ENCODE results near the gene KLHL22. TPM values are rescaled to one million over a fixed set of nuclear protein-coding genes. Genes with fewer than 3 reads are reported as not detected.
A peak's percentile ranks its signal among the peaks of the same experiment; 100 is the strongest.
"Not testable (repeated sequence)": the region's sequence is repeated elsewhere in the genome, so short reads cannot be mapped to it uniquely, and the experiment has no call there.

Gene KLHL22
- total RNA-seq, 1 donor from 2014 or later = 14.3 TPM

- Histone ChIP-seq H2AFZ (replicated peaks) (no peak overlapping the region), H3K79me2 (ENCODE audit: low read depth) (no peaks in the 10 kb centered on the region), H3K4me3 (no peak overlapping the region), H3K9ac (no peak overlapping the region), H3K4me1 (no peaks in the 10 kb centered on the region), H3F3A (ENCODE audit: low read depth) (no peaks in the 10 kb centered on the region), H4K20me1 (ENCODE audit: low read depth) (peaks cover 3% of the 10 kb centered on the region), H3K27ac (no peak overlapping the region), H3K4me2 (no peak overlapping the region), H3K9me3 (ENCODE audit: low read depth) (no peaks in the 10 kb centered on the region), H3K27me3 (no peaks in the 10 kb centered on the region), H3K36me3 (peaks cover 3% of the 10 kb centered on the region)
- Mint-ChIP-seq H3K27me3 (ENCODE audit: insufficient read depth, low read depth) (peaks cover 7% of the 10 kb centered on the region), H3K4me1 (peaks cover 15% of the 10 kb centered on the region), H3K27ac (no peak overlapping the region), H3K9me3 (no peaks in the 10 kb centered on the region), H3K4me3 (no peak overlapping the region), H3K36me3 (peaks cover 9% of the 10 kb centered on the region)
- no peak for TF ChIP-seq EZH2 (IDR thresholded peaks at IDR 0.05)
- TF ChIP-seq CTCF (IDR thresholded peaks at IDR 0.05) = no peak
- TF ChIP-seq EZH2phosphoT487 (IDR thresholded peaks at IDR 0.05) = no peak
- no peak for DNase-seq (ENCODE audit: low spot score)
These were observed 83.0 kb downstream of the KLHL22 start for GRCh38 chr22:20412474-20413216.

GRCh38 chr22:20409385-20409784 is 86.2 kb downstream of the KLHL22 start:
- not testable (repeated sequence) for H2AFZ ChIP-seq (replicated peaks); H3K27ac ChIP-seq; H3K4me1 ChIP-seq; H3K9ac ChIP-seq; H3K9me3 ChIP-seq (ENCODE audit: low read depth); H3K4me2 ChIP-seq; H3K27me3 Mint-ChIP-seq (ENCODE audit: insufficient read depth, low read depth); H3K4me3 ChIP-seq; H3K4me3 Mint-ChIP-seq; H3K9me3 Mint-ChIP-seq; H3K27ac Mint-ChIP-seq; DNase-seq (ENCODE audit: low spot score); H3F3A ChIP-seq (ENCODE audit: low read depth); H3K27me3 ChIP-seq; H3K79me2 ChIP-seq (ENCODE audit: low read depth); H3K36me3 ChIP-seq
- peaks cover 10% of the 10 kb centered on the region for H4K20me1 ChIP-seq (ENCODE audit: low read depth)
- Mint-ChIP-seq H3K36me3 (peaks cover 22% of the 10 kb centered on the region), H3K4me1 (peaks cover 15% of the 10 kb centered on the region)

GRCh38 chr22:20408891-20409290 is 86.7 kb downstream of the KLHL22 start:
- TF ChIP-seq EZH2phosphoT487 (IDR thresholded peaks at IDR 0.05) (no peak), CTCF (IDR thresholded peaks at IDR 0.05) (no peak), EZH2 (IDR thresholded peaks at IDR 0.05) (no peak)
- Mint-ChIP-seq H3K9me3 (no peaks in the 10 kb centered on the region), H3K36me3 (peaks cover 22% of the 10 kb centered on the region), H3K27me3 (ENCODE audit: insufficient read depth, low read depth) (peaks cover 4% of the 10 kb centered on the region), H3K4me3 (no peak overlapping the region), H3K27ac (peak overlapping the region; percentile 70), H3K4me1 (peaks cover 15% of the 10 kb centered on the region)
- Histone ChIP-seq H3K9ac (no peak overlapping the region), H2AFZ (replicated peaks) (no peak overlapping the region), H3K79me2 (ENCODE audit: low read depth) (no peaks in the 10 kb centered on the region), H3K27me3 (no peaks in the 10 kb centered on the region), H3K4me1 (no peaks in the 10 kb centered on the region), H3K27ac (no peak overlapping the region), H3K4me2 (no peak overlapping the region), H3F3A (ENCODE audit: low read depth) (no peaks in the 10 kb centered on the region), H3K36me3 (peaks cover 3% of the 10 kb centered on the region), H3K4me3 (no peak overlapping the region), H3K9me3 (ENCODE audit: low read depth) (no peaks in the 10 kb centered on the region), H4K20me1 (ENCODE audit: low read depth) (peaks cover 10% of the 10 kb centered on the region)
- no peak for DNase-seq (ENCODE audit: low spot score)

GRCh38 chr22:20407829-20408228 is 87.8 kb downstream of the KLHL22 start:
- DNase-seq (ENCODE audit: low spot score) = no peak
- H4K20me1 ChIP-seq (ENCODE audit: low read depth) = peaks cover 10% of the 10 kb centered on the region
- no peaks in the 10 kb centered on the region for H3K27me3 ChIP-seq
- Mint-ChIP-seq H3K4me3 (no peak overlapping the region), H3K27me3 (ENCODE audit: insufficient read depth, low read depth) (peaks cover 4% of the 10 kb centered on the region), H3K27ac (no peak overlapping the region), H3K4me1 (peaks cover 13% of the 10 kb centered on the region), H3K9me3 (no peaks in the 10 kb centered on the region), H3K36me3 (peaks cover 22% of the 10 kb centered on the region)
- TF ChIP-seq EZH2phosphoT487 (IDR thresholded peaks at IDR 0.05) (no peak), CTCF (IDR thresholded peaks at IDR 0.05) (no peak), EZH2 (IDR thresholded peaks at IDR 0.05) (no peak)
- H3K4me3 ChIP-seq = no peak overlapping the region
- no peaks in the 10 kb centered on the region for H3K9me3 ChIP-seq (ENCODE audit: low read depth)
- H3K9ac ChIP-seq = no peak overlapping the region
- H3K36me3 ChIP-seq = peaks cover 3% of the 10 kb centered on the region
- no peak overlapping the region for H2AFZ ChIP-seq (replicated peaks)
- no peaks in the 10 kb centered on the region for H3K4me1 ChIP-seq
- H3K4me2 ChIP-seq = no peak overlapping the region
- H3K27ac ChIP-seq = no peak overlapping the region
- no peaks in the 10 kb centered on the region for H3F3A ChIP-seq (ENCODE audit: low read depth)
- H3K79me2 ChIP-seq (ENCODE audit: low read depth) = no peaks in the 10 kb centered on the region
